Vagina (tissue), 2 donors: ENCODE measurements around the gene ARFGEF3. TPM values are rescaled to one million over a fixed set of nuclear protein-coding genes. Genes with fewer than 3 reads are reported as not detected.

Source experiments
- DNase-seq, 2 donors: peaks; one replicate each; pipeline ENCODE4 v3.0.0-alpha.2; 2017; ENCODE audit errors: extremely low spot score in 2 of 2
- H3K27ac ChIP-seq: fragments of 200-600 bp; sonication (generic); one replicate; pipeline ENCODE4 v1.5.1; 2019
- H3K27me3 ChIP-seq: fragments of 200-600 bp; sonication (generic); one replicate; pipeline ENCODE4 v1.5.1; 2019
- H3K36me3 ChIP-seq, 2 donors: fragments of 200-600 bp; sonication (generic); one replicate each; pipeline ENCODE4 v1.5.1; 2017 to 2019
- H3K4me1 ChIP-seq: fragments of 200-600 bp; sonication (generic); one replicate; pipeline ENCODE4 v1.5.1; 2019
- H3K4me3 ChIP-seq, 2 donors: fragments of 200-600 bp; sonication (generic); 1 replicate in 1 of 2; 2 replicates in 1 of 2; pipeline ENCODE4 v1.5.1; 2016 to 2019
- H3K9me3 ChIP-seq: fragments of 200-600 bp; sonication (generic); one replicate; pipeline ENCODE4 v1.5.1; 2019
- CTCF ChIP-seq, 3 experiments: fragments of 450-650 bp in 2 of 3; fragments of 200-600 bp in 1 of 3; sonication (generic) in 1 of 3; IDR thresholded peaks; one replicate each; pipeline ENCODE4 v1.5.1; 2017 to 2019; ENCODE audit warnings: antibody characterized with exemption in 3 of 3, mild to moderate bottlenecking in 2 of 3, moderate library complexity in 2 of 3
- POLR2A ChIP-seq, 2 donors: fragments of 450-650 bp; IDR thresholded peaks; one replicate each; pipeline ENCODE4 v1.6.1; 2017; ENCODE audit warnings: antibody characterized with exemption in 2 of 2, mild to moderate bottlenecking in 2 of 2, moderate library complexity in 2 of 2
- POLR2AphosphoS5 ChIP-seq, 2 donors: sonication (generic); formaldehyde crosslinking; IDR thresholded peaks; one replicate each; pipeline ENCODE4 v1.9.0; 2017; ENCODE audit warnings: antibody characterized with exemption in 2 of 2, mild to moderate bottlenecking in 2 of 2, low read depth in 1 of 2; ENCODE audit not compliant: insufficient read depth in 1 of 2
- intact Hi-C: fragments of 100-400 bp; cut with DNase I; formaldehyde crosslinking; loops from one replicate; pipeline ENCODE4 v1.15.1; 2023
- total RNA-seq: library from RNA; depleted of rRNA; stranded (reverse); fragments of >200 nt; gene quantifications from one replicate; pipeline ENCODE4 v1.2.3, GENCODE V29; 2016

ARFGEF3 gene
- total RNA-seq, 1 donor from 2014 or later, result 2.2 TPM

- no peak for DNase-seq
- intact Hi-C loops, result no loop called here
- H3K4me3 ChIP-seq, result no peak overlapping the region
- H3K4me1 ChIP-seq, result no peaks in the 10 kb centered on the region
- TF ChIP-seq POLR2AphosphoS5 (IDR thresholded peaks at IDR 0.05; ENCODE audit: insufficient read depth in 1 of 2, low read depth in 1 of 2) (no peak), POLR2A (IDR thresholded peaks at IDR 0.05) (no peak)
- H3K9me3 ChIP-seq, result no peaks in the 10 kb centered on the region
- H3K27ac ChIP-seq, result no peak overlapping the region
- no peaks in the 10 kb centered on the region for H3K27me3 ChIP-seq
- no peaks in the 10 kb centered on the region for H3K36me3 ChIP-seq
Measured at GRCh38 chr6:138374230-138374629, 212.5 kb downstream of the ARFGEF3 start.

GRCh38 chr6:138374815-138375214, 213.1 kb downstream of the ARFGEF3 start:
- Histone ChIP-seq H3K4me3 (no peak overlapping the region), H3K27ac (no peak overlapping the region), H3K9me3 (no peaks in the 10 kb centered on the region), H3K36me3 (no peaks in the 10 kb centered on the region), H3K4me1 (no peaks in the 10 kb centered on the region), H3K27me3 (no peaks in the 10 kb centered on the region)
- TF ChIP-seq POLR2A (IDR thresholded peaks at IDR 0.05), result no peak
- no peak for TF ChIP-seq CTCF (IDR thresholded peaks at IDR 0.05)
- TF ChIP-seq POLR2AphosphoS5 (IDR thresholded peaks at IDR 0.05; ENCODE audit: insufficient read depth in 1 of 2, low read depth in 1 of 2), result no peak
- intact Hi-C loops, result no loop called here
- DNase-seq, result no peak

GRCh38 chr6:138377042-138377441, 215.3 kb downstream of the ARFGEF3 start:
- no peaks in the 10 kb centered on the region for H3K36me3 ChIP-seq
- no peaks in the 10 kb centered on the region for H3K4me1 ChIP-seq
- DNase-seq, result no peak
- H3K9me3 ChIP-seq, result no peaks in the 10 kb centered on the region
- no peak overlapping the region for H3K27ac ChIP-seq
- H3K4me3 ChIP-seq, result no peak overlapping the region
- intact Hi-C loops, result no loop called here
- no peak for TF ChIP-seq POLR2AphosphoS5 (IDR thresholded peaks at IDR 0.05; ENCODE audit: insufficient read depth in 1 of 2, low read depth in 1 of 2)
- no peak for TF ChIP-seq CTCF (IDR thresholded peaks at IDR 0.05)
- TF ChIP-seq POLR2A (IDR thresholded peaks at IDR 0.05), result no peak
- no peaks in the 10 kb centered on the region for H3K27me3 ChIP-seq

- H3K4me3 ChIP-seq, result no peak within 1 kb of the TSS
- TF ChIP-seq POLR2AphosphoS5 (IDR thresholded peaks at IDR 0.05; ENCODE audit: insufficient read depth in 1 of 2, low read depth in 1 of 2) (no peak), CTCF (IDR thresholded peaks at IDR 0.05) (no peak), POLR2A (IDR thresholded peaks at IDR 0.05) (no peak)
Measured at GRCh38 chr6:138377844-138378243, 216.1 kb downstream of the ARFGEF3 start, which contains the start of gene SMIM28. TSS of gene SMIM28 (plus strand) at chr6:138377905. CDS start at chr6:138378073, 168 bp downstream.

GRCh38 chr6:138378463-138378862, 216.7 kb downstream of the ARFGEF3 start:
- Histone ChIP-seq H3K36me3 (no peaks in the 10 kb centered on the region), H3K27ac (no peak overlapping the region), H3K9me3 (no peaks in the 10 kb centered on the region), H3K4me3 (no peak overlapping the region), H3K4me1 (no peaks in the 10 kb centered on the region), H3K27me3 (no peaks in the 10 kb centered on the region)
- TF ChIP-seq CTCF (IDR thresholded peaks at IDR 0.05) (no peak), POLR2A (IDR thresholded peaks at IDR 0.05) (no peak), POLR2AphosphoS5 (IDR thresholded peaks at IDR 0.05; ENCODE audit: insufficient read depth in 1 of 2, low read depth in 1 of 2) (no peak)
- intact Hi-C loops, result no loop called here
- no peak for DNase-seq

More at GRCh38 chr6:138377844-138378243, 216.1 kb downstream of the ARFGEF3 start, which contains the start of gene SMIM28:
- Histone ChIP-seq H3K36me3 (no peaks in the 10 kb centered on the region), H3K4me1 (no peaks in the 10 kb centered on the region), H3K27me3 (no peaks in the 10 kb centered on the region), H3K9me3 (no peaks in the 10 kb centered on the region), H3K27ac (no peak within 1 kb of the TSS)
- DNase-seq, result no peak
- intact Hi-C loops, result no loop called here
